Trophoblast cell (in vitro differentiated cells and primary cell): ENCODE results near the gene FANCI.
A peak's percentile ranks its signal among the peaks of the same experiment; 100 is the strongest.

ENCODE experiments used
- DNase-seq, 2 donors: peaks; one replicate each; pipeline ENCODE4 v3.0.0-alpha.2; 2016
- H2AFZ ChIP-seq: 2 replicates; pipeline ENCODE4 v1.6.1; 2013; ENCODE audit warnings: low read length, moderate library complexity, mild to moderate bottlenecking; ENCODE audit not compliant: insufficient read depth, poor library complexity
- H2AK5ac ChIP-seq: 2 replicates; pipeline ENCODE4 v1.6.1; 2013; ENCODE audit warnings: mild to moderate bottlenecking, low read length
- H2BK120ac ChIP-seq: 2 replicates; pipeline ENCODE4 v1.6.1; 2013; ENCODE audit warnings: low read length, mild to moderate bottlenecking, moderate library complexity; ENCODE audit not compliant: insufficient read depth, poor library complexity
- H2BK12ac ChIP-seq: 2 replicates; pipeline ENCODE4 v1.6.1; 2013; ENCODE audit warnings: mild to moderate bottlenecking, low read length, moderate library complexity
- H2BK5ac ChIP-seq: 2 replicates; pipeline ENCODE4 v1.6.1; 2013; ENCODE audit warnings: low read length, low read depth, moderate library complexity, mild to moderate bottlenecking; ENCODE audit not compliant: poor library complexity
- H3K14ac ChIP-seq: 2 replicates; pipeline ENCODE4 v1.6.1; 2013; ENCODE audit warnings: mild to moderate bottlenecking, low read length
- H3K18ac ChIP-seq: 2 replicates; pipeline ENCODE4 v1.6.1; 2013; ENCODE audit warnings: mild to moderate bottlenecking, low read length
- H3K23ac ChIP-seq: 2 replicates; pipeline ENCODE4 v1.6.1; 2013; ENCODE audit warnings: low read length
- H3K27ac ChIP-seq: 2 replicates; pipeline ENCODE4 v1.5.1; 2013; ENCODE audit warnings: low read depth, mild to moderate bottlenecking, inconsistent platforms, low read length, moderate library complexity
- H3K27me3 ChIP-seq: 2 replicates; pipeline ENCODE4 v1.6.1; 2013; ENCODE audit warnings: inconsistent platforms, mild to moderate bottlenecking, low read length, moderate library complexity; ENCODE audit not compliant: insufficient read depth
- H3K36me3 ChIP-seq, 2 experiments: 1 replicate in 1 of 2; 2 replicates in 1 of 2; pipeline ENCODE4 v1.6.1; 2013; ENCODE audit warnings: low read length in 2 of 2, mild to moderate bottlenecking in 2 of 2, moderate library complexity in 1 of 2; ENCODE audit not compliant: insufficient read depth in 2 of 2, control insufficient read depth in 1 of 2
- H3K4ac ChIP-seq: 2 replicates; pipeline ENCODE4 v1.6.1; 2013; ENCODE audit warnings: low read depth, mild to moderate bottlenecking, low read length, moderate library complexity
- H3K4me1 ChIP-seq, 2 experiments: 1 replicate in 1 of 2; 2 replicates in 1 of 2; pipeline ENCODE4 v1.6.1; 2013; ENCODE audit warnings: low read length in 2 of 2, mild to moderate bottlenecking in 2 of 2, moderate library complexity in 1 of 2; ENCODE audit not compliant: insufficient read depth in 2 of 2, control insufficient read depth in 1 of 2
- H3K4me2 ChIP-seq: 2 replicates; pipeline ENCODE4 v1.6.1; 2013; ENCODE audit warnings: inconsistent platforms, mild to moderate bottlenecking, low read length, moderate library complexity
- H3K4me3 ChIP-seq: 2 replicates; pipeline ENCODE4 v1.5.1; 2013; ENCODE audit warnings: mild to moderate bottlenecking, low read depth, low read length, inconsistent platforms
- H3K79me1 ChIP-seq: one replicate; pipeline ENCODE4 v1.6.1; 2013; ENCODE audit warnings: low read length
- H3K79me2 ChIP-seq: 2 replicates; pipeline ENCODE4 v1.6.1; 2013; ENCODE audit warnings: low read length, mild to moderate bottlenecking; ENCODE audit not compliant: control insufficient read depth, insufficient read depth, poor library complexity
- H3K9ac ChIP-seq: 2 replicates; pipeline ENCODE4 v1.6.1; 2013; ENCODE audit warnings: mild to moderate bottlenecking, low read length
- H3K9me3 ChIP-seq: 2 replicates; pipeline ENCODE4 v1.6.1; 2013; ENCODE audit warnings: low read depth, mild to moderate bottlenecking, control low read depth, inconsistent platforms, low read length; ENCODE audit not compliant: insufficient read depth
- H4K12ac ChIP-seq: 2 replicates; pipeline ENCODE4 v1.6.1; 2013; ENCODE audit warnings: low read depth, mild to moderate bottlenecking, low read length, moderate library complexity
- H4K8ac ChIP-seq: 2 replicates; pipeline ENCODE4 v1.6.1; 2013; ENCODE audit warnings: low read depth, mild to moderate bottlenecking, low read length, moderate library complexity
- H4K91ac ChIP-seq: one replicate; pipeline ENCODE4 v1.6.1; 2013; ENCODE audit warnings: low read depth, mild to moderate bottlenecking, low read length, moderate library complexity
- WGBS: extraction: QIAGEN DNeasy Blood & Tissue Kit; methylation state at CpG from one replicate; pipeline ENCODE4 v1.1.7; 2013; ENCODE audit warnings: missing lambda C conversion rate; ENCODE audit not compliant: insufficient read length, insufficient coverage; ENCODE audit errors: extremely low coverage; 5-methylcytosine and 5-hydroxymethylcytosine counted together

Gene FANCI

GRCh38 chr15:89360294-89360971 is 116.7 kb downstream of the FANCI start:
- Histone ChIP-seq H3K79me2 (no peaks in the 10 kb centered on the region), H3K36me3 (no peaks in the 10 kb centered on the region), H3K4me1 (no peaks in the 10 kb centered on the region), H2BK12ac (no peak overlapping the region), H3K4me2 (no peak overlapping the region), H3K4ac (no peak overlapping the region), H2BK120ac (no peak overlapping the region), H3K27ac (no peak overlapping the region), H3K79me1 (no peaks in the 10 kb centered on the region), H2AFZ (no peak overlapping the region), H3K27me3 (peaks cover 75% of the 10 kb centered on the region), H3K9me3 (peaks cover 14% of the 10 kb centered on the region), H2AK5ac (no peak overlapping the region), H3K9ac (no peak overlapping the region), H4K8ac (no peak overlapping the region), H4K12ac (no peak overlapping the region), H2BK5ac (no peak overlapping the region), H4K91ac (no peak overlapping the region), H3K23ac (no peak overlapping the region), H3K14ac (no peak overlapping the region), H3K4me3 (no peak overlapping the region), H3K18ac (no peak overlapping the region)
- no peak for DNase-seq
- WGBS = no CpG with 5 or more reads among the region's 31 CpGs

- Histone ChIP-seq H3K9me3 (peaks cover 14% of the 10 kb centered on the region), H3K27ac (no peak overlapping the region), H2BK12ac (no peak overlapping the region), H3K4me3 (no peak overlapping the region), H3K27me3 (peaks cover 84% of the 10 kb centered on the region), H3K4me1 (no peaks in the 10 kb centered on the region), H2BK5ac (no peak overlapping the region), H3K14ac (no peak overlapping the region), H2AFZ (no peak overlapping the region), H3K23ac (no peak overlapping the region), H2BK120ac (no peak overlapping the region), H3K18ac (no peak overlapping the region), H4K12ac (no peak overlapping the region), H3K79me2 (no peaks in the 10 kb centered on the region), H3K79me1 (no peaks in the 10 kb centered on the region), H3K9ac (no peak overlapping the region), H3K4ac (no peak overlapping the region), H4K8ac (no peak overlapping the region), H3K36me3 (no peaks in the 10 kb centered on the region), H4K91ac (no peak overlapping the region), H2AK5ac (no peak overlapping the region), H3K4me2 (no peak overlapping the region)
- DNase-seq = peak; percentile 70 to 88
- WGBS = no CpG with 5 or more reads among the region's 41 CpGs
Measured at GRCh38 chr15:89361451-89362202, 117.8 kb downstream of the FANCI start.

GRCh38 chr15:89362203-89363101 is 118.7 kb downstream of the FANCI start:
- Histone ChIP-seq H4K12ac (no peak overlapping the region), H3K23ac (no peak overlapping the region), H3K79me1 (no peaks in the 10 kb centered on the region), H3K9ac (no peak overlapping the region), H3K9me3 (peaks cover 20% of the 10 kb centered on the region), H3K4me3 (no peak overlapping the region), H4K91ac (no peak overlapping the region), H2BK12ac (no peak overlapping the region), H3K36me3 (no peaks in the 10 kb centered on the region), H2BK120ac (no peak overlapping the region), H2AFZ (no peak overlapping the region), H4K8ac (no peak overlapping the region), H3K4ac (no peak overlapping the region), H3K14ac (no peak overlapping the region), H3K18ac (no peak overlapping the region), H3K27me3 (peaks cover 88% of the 10 kb centered on the region), H3K4me2 (no peak overlapping the region), H2BK5ac (no peak overlapping the region), H3K79me2 (no peaks in the 10 kb centered on the region), H3K27ac (no peak overlapping the region), H3K4me1 (peaks cover 0 to 3% of the 10 kb centered on the region in 2 experiments), H2AK5ac (no peak overlapping the region)
- whole genome bisulfite sequencing = no CpG with 5 or more reads among the region's 73 CpGs
- no peak for DNase-seq

DNA sequence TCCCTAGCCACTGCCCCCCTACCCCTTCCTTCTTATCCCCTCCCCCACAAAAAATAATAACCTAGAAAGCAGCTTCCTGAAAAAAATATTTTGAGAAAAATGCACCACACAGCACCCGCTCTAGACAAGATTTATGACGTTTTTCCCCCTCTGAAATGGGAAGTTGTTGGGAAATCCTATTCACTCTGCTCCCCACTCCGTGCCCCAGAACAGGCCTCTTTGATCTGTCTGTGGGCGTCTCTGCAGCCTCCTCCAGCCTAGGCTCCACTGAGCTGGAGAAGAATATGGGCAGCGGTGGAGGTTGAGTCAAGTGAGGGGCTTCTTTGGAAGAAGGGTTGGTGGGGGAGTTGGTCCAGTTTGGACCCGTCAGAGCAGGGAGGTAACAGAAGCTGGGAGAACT is 119.4 kb downstream of the FANCI start:
- Histone ChIP-seq H3K9ac (no peak overlapping the region), H3K4me2 (no peak overlapping the region), H4K91ac (no peak overlapping the region), H3K4ac (no peak overlapping the region), H3K4me3 (no peak overlapping the region), H3K79me1 (no peaks in the 10 kb centered on the region), H4K8ac (no peak overlapping the region), H3K23ac (no peak overlapping the region), H3K18ac (no peak overlapping the region), H3K27ac (no peak overlapping the region), H3K79me2 (no peaks in the 10 kb centered on the region), H2BK120ac (no peak overlapping the region), H3K14ac (no peak overlapping the region), H2BK12ac (no peak overlapping the region), H3K36me3 (no peaks in the 10 kb centered on the region), H2AFZ (no peak overlapping the region), H2AK5ac (no peak overlapping the region), H4K12ac (no peak overlapping the region), H3K9me3 (peaks cover 24% of the 10 kb centered on the region), H3K4me1 (peaks cover 0 to 7% of the 10 kb centered on the region in 2 experiments), H3K27me3 (peaks cover 88% of the 10 kb centered on the region), H2BK5ac (no peak overlapping the region)
- WGBS = no CpG with 5 or more reads among the region's 6 CpGs
- DNase-seq = no peak
